Activated CD4-positive, CD25-positive, alpha-beta regulatory T cell (primary cell): ENCODE data around the gene EGR4.
A peak's percentile ranks its signal among the peaks of the same experiment; 100 is the strongest.

Source experiments
- DNase-seq, 4 experiments: peaks; one replicate each; lab custom pipeline; 2025; lab: John Stamatoyannopoulos, UW

The EGR4 gene

GRCh38 chr2:73290049-73290839, 3.1 kb downstream of the EGR4 start:
- DNase-seq, result no peak

GRCh38 chr2:73289304-73289703, 4.0 kb downstream of the EGR4 start:
- DNase-seq, result no peak

- no peak for DNase-seq
Observed at GRCh38 chr2:73286134-73286655, 7.2 kb downstream of the EGR4 start.

GRCh38 chr2:73285159-73285739, 8.1 kb downstream of the EGR4 start:
- DNase-seq, result no peak

GRCh38 chr2:73284296-73285158, 8.8 kb downstream of the EGR4 start, which contains the start of gene FBXO41:
TSS of gene FBXO41 (minus strand) at chr2:73284478. CDS start at chr2:73269630, 14,848 bp downstream.
- peak; percentile 35 to 56 (median 43) for DNase-seq

- no peak for DNase-seq
Observed at GRCh38 chr2:73283545-73284295, 9.6 kb downstream of the EGR4 start.

GRCh38 chr2:73282924-73283544, 10.3 kb downstream of the EGR4 start:
- no peak for DNase-seq

- no peak for DNase-seq
Observed at GRCh38 chr2:73281244-73281643, 12.1 kb downstream of the EGR4 start.

- no peak for DNase-seq
Observed at GRCh38 chr2:73279852-73280251, 13.5 kb downstream of the EGR4 start.

GRCh38 chr2:73272270-73272669, 21.1 kb downstream of the EGR4 start:
- no peak for DNase-seq

- no peak for DNase-seq
Observed at GRCh38 chr2:73269686-73270465, 23.5 kb downstream of the EGR4 start.

- peak; percentile 12 to 67 (median 42) for DNase-seq
Observed at GRCh38 chr2:73268830-73269685, 24.3 kb downstream of the EGR4 start.

GRCh38 chr2:73268366-73268829, 24.9 kb downstream of the EGR4 start:
- no peak for DNase-seq

GRCh38 chr2:73267008-73267407, 26.3 kb downstream of the EGR4 start:
- no peak for DNase-seq

GRCh38 chr2:73266061-73266901, 27.1 kb downstream of the EGR4 start:
- DNase-seq, result no peak

- no peak for DNase-seq
Observed at GRCh38 chr2:73265298-73266060, 27.9 kb downstream of the EGR4 start.

- no peak for DNase-seq
Observed at GRCh38 chr2:73264783-73265182, 28.6 kb downstream of the EGR4 start.

- no peak for DNase-seq
Observed at GRCh38 chr2:73264332-73264606, 29.1 kb downstream of the EGR4 start.
